Measurements from ENCODE around the gene FYCO1. TPM values are rescaled to one million over a fixed set of nuclear protein-coding genes. Genes with fewer than 3 reads are reported as not detected.

FYCO1 gene
- total RNA-seq, 4 donors from 2014 or later = 45.3 to 64.5 (median 53.7) TPM

DNA sequence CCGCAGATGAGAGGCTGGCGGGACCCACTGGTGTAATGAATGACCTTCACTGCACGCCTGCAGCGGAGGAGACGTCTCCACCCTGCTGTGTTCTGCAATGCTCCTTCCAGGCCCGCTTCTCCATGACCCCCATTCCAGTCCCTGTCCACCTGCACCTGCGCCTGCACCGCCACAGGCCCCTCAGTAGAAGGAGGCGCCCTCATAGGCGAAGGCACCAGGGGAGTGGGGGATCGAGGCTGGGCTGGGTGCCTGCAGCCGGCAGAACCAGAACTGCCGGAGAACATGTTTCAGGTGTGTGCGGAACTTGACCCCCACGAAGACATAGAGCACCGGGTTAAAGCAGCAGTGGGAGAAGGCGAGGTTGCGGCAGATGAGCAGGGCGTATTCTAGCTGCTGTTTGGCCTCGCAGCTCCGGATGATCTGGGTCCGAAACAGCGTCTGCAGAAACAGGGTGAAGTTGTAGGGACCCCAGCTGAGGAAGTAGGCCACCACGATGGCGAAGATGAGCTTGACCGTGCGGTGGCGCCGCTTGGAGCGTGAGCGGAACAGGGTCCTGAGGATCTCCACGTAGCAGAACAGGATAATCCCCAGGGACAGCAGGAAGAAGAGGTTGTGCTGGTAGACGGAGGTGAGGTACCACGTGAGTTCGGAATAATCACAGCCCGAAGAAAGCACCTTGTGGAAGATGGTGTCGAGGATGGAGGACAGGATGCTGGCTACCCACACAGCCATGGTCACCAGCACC lies 25.3 kb upstream of the FYCO1 start:
- Histone ChIP-seq H3K27me3 (no peaks in the 10 kb centered on the region), H3K9me3 (no peaks in the 10 kb centered on the region), H3K4me1 (no peaks in the 10 kb centered on the region), H3K36me3 (no peaks in the 10 kb centered on the region), H3K27ac (no peak overlapping the region), H3K4me3 (no peak overlapping the region)
- WGBS = 95% methylated on average over 33 of the region's 37 CpGs
- no peak for DNase-seq (ENCODE audit: low spot score in 2 of 2)
- TF ChIP-seq, protein P1, sequence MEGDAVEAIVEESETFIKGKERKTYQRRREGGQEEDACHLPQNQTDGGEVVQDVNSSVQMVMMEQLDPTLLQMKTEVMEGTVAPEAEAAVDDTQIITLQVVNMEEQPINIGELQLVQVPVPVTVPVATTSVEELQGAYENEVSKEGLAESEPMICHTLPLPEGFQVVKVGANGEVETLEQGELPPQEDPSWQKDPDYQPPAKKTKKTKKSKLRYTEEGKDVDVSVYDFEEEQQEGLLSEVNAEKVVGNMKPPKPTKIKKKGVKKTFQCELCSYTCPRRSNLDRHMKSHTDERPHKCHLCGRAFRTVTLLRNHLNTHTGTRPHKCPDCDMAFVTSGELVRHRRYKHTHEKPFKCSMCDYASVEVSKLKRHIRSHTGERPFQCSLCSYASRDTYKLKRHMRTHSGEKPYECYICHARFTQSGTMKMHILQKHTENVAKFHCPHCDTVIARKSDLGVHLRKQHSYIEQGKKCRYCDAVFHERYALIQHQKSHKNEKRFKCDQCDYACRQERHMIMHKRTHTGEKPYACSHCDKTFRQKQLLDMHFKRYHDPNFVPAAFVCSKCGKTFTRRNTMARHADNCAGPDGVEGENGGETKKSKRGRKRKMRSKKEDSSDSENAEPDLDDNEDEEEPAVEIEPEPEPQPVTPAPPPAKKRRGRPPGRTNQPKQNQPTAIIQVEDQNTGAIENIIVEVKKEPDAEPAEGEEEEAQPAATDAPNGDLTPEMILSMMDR (IDR thresholded peaks at IDR 0.05) = no peak
- TF ChIP-seq POLR2AphosphoS5 (IDR thresholded peaks at IDR 0.05) (no peak), EP300 (IDR thresholded peaks at IDR 0.05) (no peak), POLR2A (IDR thresholded peaks at IDR 0.05) (no peak)

DNA sequence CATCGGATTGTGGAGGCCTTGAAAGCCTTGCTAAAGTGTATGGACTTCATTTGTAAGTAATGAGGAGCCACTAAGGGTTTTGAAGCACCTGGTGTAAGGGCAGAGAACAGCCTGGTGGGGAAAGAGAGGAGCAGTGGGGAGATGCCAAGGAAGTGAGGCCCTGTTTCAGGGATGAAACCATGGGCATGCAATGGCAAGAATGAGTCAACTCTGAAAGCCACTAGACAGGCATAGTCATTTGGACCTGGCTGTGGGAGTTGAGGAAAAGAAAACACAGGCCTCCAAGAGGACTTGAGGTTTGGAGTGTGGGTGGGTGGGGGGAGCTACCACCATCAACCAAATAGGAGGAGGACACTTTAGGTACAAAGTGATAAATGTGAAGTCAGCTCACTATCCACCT lies 24.1 kb upstream of the FYCO1 start:
- Histone ChIP-seq H3K27me3 (no peaks in the 10 kb centered on the region), H3K36me3 (no peaks in the 10 kb centered on the region), H3K4me1 (no peaks in the 10 kb centered on the region), H3K9me3 (no peaks in the 10 kb centered on the region), H3K4me3 (no peak overlapping the region), H3K27ac (no peak overlapping the region)
- 100% methylated on average over 1 of the region's 1 CpG for WGBS
- DNase-seq (ENCODE audit: low spot score in 2 of 2) = no peak
- TF ChIP-seq POLR2AphosphoS5 (IDR thresholded peaks at IDR 0.05) (no peak), POLR2A (IDR thresholded peaks at IDR 0.05) (no peak), EP300 (IDR thresholded peaks at IDR 0.05) (no peak)
- TF ChIP-seq, protein P1 (IDR thresholded peaks at IDR 0.05) = no peak

DNA sequence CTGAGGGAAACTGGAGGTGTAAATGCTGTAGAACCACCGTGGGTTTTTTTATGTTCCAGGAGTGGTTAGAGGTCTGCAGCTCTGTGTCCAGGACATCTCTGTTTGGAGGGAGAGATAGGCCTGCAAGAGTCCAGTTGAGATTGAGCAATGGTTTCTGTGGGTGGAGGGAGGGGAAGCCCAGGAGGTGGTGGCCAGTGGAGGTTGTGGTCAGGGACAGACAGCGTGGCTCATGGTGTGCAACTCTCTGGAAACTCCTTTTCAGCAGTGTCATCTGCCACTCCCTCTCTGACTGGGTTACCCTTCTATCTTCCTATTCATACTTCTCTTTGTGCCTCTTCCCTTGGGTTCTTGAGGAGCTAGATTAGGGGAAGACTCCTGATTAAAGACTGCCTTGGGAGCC lies 22.1 kb upstream of the FYCO1 start:
- WGBS = 67% methylated on average over 2 of the region's 2 CpGs
- Histone ChIP-seq H3K36me3 (no peaks in the 10 kb centered on the region), H3K27me3 (no peaks in the 10 kb centered on the region), H3K4me3 (no peak overlapping the region), H3K27ac (no peak overlapping the region), H3K4me1 (no peaks in the 10 kb centered on the region), H3K9me3 (no peaks in the 10 kb centered on the region)
- TF ChIP-seq, protein P1 (IDR thresholded peaks at IDR 0.05) = no peak
- no peak for TF ChIP-seq POLR2A (IDR thresholded peaks at IDR 0.05)
- no peak for TF ChIP-seq EP300 (IDR thresholded peaks at IDR 0.05)
- TF ChIP-seq POLR2AphosphoS5 (IDR thresholded peaks at IDR 0.05) = no peak
- peak in 1 of 2 donors; percentile 35 for DNase-seq (ENCODE audit: low spot score in 2 of 2)

DNA sequence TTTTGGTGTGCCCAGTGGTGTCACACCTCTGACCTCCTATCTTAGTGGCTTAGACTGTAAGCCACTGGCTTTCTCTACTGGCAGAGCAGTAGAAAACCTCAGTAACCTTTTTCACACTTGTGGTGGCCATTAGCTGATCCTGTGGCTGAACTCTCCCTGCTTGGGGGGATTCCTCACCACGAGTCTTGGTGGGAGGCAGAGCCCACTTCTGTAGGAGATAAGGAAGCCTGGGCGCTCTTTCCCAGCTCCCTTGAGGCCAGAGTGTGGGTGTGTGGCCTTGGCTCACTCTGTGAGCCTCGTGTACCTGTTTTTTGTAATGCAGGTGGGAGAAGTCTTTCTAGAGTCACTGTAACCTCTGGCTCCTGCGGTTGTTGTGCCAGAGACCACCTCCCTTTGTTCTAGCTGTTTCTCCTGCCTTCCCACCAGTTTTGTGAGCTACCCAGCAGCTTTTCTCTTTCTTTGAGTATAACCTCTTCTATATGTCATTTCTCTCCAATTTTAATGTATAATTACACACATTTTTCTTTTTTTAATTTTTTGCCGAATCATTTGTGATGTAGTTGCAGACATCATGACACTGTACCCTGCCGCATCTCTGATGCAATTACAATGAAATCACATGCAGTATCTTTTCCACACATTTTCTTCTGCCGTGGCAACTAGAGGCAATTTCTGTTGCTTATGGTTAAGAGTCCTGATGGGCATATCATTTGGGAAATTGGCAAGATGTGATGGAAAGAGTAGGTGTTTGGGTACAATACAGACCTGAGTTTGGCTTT lies 17.9 kb upstream of the FYCO1 start:
- TF ChIP-seq POLR2A (IDR thresholded peaks at IDR 0.05) (no peak), EP300 (IDR thresholded peaks at IDR 0.05) (no peak), POLR2AphosphoS5 (IDR thresholded peaks at IDR 0.05) (no peak)
- TF ChIP-seq, protein P1 (IDR thresholded peaks at IDR 0.05) = no peak
- H3K27ac ChIP-seq = no peak overlapping the region
- peak in 1 of 2 donors; percentile 26 for DNase-seq (ENCODE audit: low spot score in 2 of 2)
- H3K4me3 ChIP-seq = no peak overlapping the region
- H3K27me3 ChIP-seq = no peaks in the 10 kb centered on the region
- WGBS = 89% methylated on average over 7 of the region's 7 CpGs
- H3K4me1 ChIP-seq = no peaks in the 10 kb centered on the region
- no peaks in the 10 kb centered on the region for H3K9me3 ChIP-seq
- no peaks in the 10 kb centered on the region for H3K36me3 ChIP-seq

DNA sequence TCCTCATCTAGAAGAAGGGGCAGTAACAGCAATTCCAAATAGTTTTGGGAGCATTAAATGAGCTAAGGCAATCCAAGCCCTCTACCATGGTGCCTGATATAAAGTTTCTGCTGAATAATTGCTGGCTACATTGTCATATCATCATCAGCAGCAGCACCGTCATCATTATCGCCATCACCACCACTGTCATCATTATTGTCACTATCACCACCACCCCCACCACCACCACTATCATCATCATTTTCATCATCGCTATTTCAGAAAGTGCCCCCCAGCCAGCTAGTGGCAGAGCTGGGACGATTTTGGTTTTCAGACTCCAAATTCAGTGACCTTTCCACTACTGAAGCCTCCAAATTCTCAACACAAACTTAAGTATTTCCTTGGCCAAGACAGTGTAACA lies 16.6 kb upstream of the FYCO1 start:
- Histone ChIP-seq H3K9me3 (no peaks in the 10 kb centered on the region), H3K27me3 (no peaks in the 10 kb centered on the region), H3K36me3 (no peaks in the 10 kb centered on the region), H3K27ac (no peak overlapping the region), H3K4me1 (no peaks in the 10 kb centered on the region), H3K4me3 (no peak overlapping the region)
- no peak for TF ChIP-seq POLR2A (IDR thresholded peaks at IDR 0.05)
- no peak for TF ChIP-seq EP300 (IDR thresholded peaks at IDR 0.05)
- no peak for TF ChIP-seq POLR2AphosphoS5 (IDR thresholded peaks at IDR 0.05)
- TF ChIP-seq, protein P1 (IDR thresholded peaks at IDR 0.05) = no peak
- WGBS = 79% methylated on average over 4 of the region's 4 CpGs
- DNase-seq (ENCODE audit: low spot score in 2 of 2) = peak in 1 of 2 donors; percentile 43
